Measurements from ENCODE around the gene PHF21A. TPM values are rescaled to one million over a fixed set of nuclear protein-coding genes. Genes with fewer than 3 reads are reported as not detected.

PHF21A gene
- total and polyA plus RNA-seq, 2 experiments from 2014 or later = 24.6 to 30.4 TPM

DNA sequence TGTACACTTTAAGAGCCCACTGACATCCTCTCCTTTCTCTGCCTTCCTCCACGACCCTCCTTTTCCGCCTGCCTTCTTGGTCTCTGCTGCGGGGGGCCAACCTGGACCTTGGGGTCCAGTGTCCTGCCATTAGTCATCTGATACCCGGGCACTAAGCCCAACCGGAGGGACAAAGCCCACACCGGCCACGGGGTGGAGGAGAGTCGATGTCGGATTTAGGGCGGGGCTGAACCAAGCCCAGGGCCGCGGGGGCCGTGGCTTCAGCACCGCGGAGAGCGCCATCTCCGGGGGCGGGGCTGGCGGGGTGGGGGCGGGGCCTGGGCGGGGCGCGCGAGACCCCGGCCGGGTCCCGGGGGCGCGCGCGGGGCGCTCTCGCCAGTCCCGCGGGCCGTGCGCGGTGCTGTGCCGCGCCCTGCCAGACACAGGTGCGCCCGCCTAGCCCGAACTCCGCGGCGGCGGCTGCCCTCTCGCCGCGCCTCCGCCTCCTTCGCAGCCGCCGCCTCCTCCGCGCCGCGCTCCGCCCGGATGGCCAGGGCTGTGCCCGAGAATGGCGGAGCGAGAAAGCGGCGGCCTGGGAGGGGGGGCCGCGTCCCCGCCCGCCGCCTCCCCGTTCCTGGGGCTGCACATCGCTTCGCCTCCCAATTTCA is 235.9 kb downstream of the PHF21A start, which contains the start of gene MAPK8IP1:
Gene MAPK8IP1 (plus strand): TSS at position 378 of the 647 bp plus-strand sequence. CDS start 170 bp downstream, at position 548.
- H3K9me3 ChIP-seq (ENCODE audit: low read depth) = no peaks in the 10 kb centered on the region
- H3K4me1 ChIP-seq (ENCODE audit: insufficient read depth) = no peaks in the 10 kb centered on the region
- no peak for TF ChIP-seq EZH2 (IDR thresholded peaks at IDR 0.05; ENCODE audit: borderline replicate concordance)
- TF ChIP-seq, protein P1, sequence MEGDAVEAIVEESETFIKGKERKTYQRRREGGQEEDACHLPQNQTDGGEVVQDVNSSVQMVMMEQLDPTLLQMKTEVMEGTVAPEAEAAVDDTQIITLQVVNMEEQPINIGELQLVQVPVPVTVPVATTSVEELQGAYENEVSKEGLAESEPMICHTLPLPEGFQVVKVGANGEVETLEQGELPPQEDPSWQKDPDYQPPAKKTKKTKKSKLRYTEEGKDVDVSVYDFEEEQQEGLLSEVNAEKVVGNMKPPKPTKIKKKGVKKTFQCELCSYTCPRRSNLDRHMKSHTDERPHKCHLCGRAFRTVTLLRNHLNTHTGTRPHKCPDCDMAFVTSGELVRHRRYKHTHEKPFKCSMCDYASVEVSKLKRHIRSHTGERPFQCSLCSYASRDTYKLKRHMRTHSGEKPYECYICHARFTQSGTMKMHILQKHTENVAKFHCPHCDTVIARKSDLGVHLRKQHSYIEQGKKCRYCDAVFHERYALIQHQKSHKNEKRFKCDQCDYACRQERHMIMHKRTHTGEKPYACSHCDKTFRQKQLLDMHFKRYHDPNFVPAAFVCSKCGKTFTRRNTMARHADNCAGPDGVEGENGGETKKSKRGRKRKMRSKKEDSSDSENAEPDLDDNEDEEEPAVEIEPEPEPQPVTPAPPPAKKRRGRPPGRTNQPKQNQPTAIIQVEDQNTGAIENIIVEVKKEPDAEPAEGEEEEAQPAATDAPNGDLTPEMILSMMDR (IDR thresholded peaks at IDR 0.05; ENCODE audit: poor library complexity) = no peak
- TF ChIP-seq EZH2phosphoT487 (IDR thresholded peaks at IDR 0.05; ENCODE audit: low read depth, severe bottlenecking, unreplicated experiment) = no peak
- WGBS (ENCODE audit: low lambda C conversion rate, missing lambda C conversion rate) = 6% methylated on average over 19 of the region's 73 CpGs
- H4K20me1 ChIP-seq (ENCODE audit: insufficient read depth, poor library complexity, severe bottlenecking) = no peaks in the 10 kb centered on the region
- no peaks in the 10 kb centered on the region for H3K9me2 ChIP-seq (replicated peaks; ENCODE audit: insufficient read depth)
- no peaks in the 10 kb centered on the region for H3K79me2 ChIP-seq
- peak; percentile 83 for DNase-seq (ENCODE audit: low spot score)
- peak within 1 kb of the TSS; percentile 95 for H3K4me2 ChIP-seq
- H3K4me3 ChIP-seq = peak within 1 kb of the TSS; percentile 39
- H3K27me3 ChIP-seq = no peaks in the 10 kb centered on the region
- H3K36me3 ChIP-seq (replicated peaks; ENCODE audit: insufficient read depth, low read depth) = no peaks in the 10 kb centered on the region
- no peak within 1 kb of the TSS for H3K27ac ChIP-seq
- H2AFZ ChIP-seq = peak within 1 kb of the TSS; percentile 20

DNA sequence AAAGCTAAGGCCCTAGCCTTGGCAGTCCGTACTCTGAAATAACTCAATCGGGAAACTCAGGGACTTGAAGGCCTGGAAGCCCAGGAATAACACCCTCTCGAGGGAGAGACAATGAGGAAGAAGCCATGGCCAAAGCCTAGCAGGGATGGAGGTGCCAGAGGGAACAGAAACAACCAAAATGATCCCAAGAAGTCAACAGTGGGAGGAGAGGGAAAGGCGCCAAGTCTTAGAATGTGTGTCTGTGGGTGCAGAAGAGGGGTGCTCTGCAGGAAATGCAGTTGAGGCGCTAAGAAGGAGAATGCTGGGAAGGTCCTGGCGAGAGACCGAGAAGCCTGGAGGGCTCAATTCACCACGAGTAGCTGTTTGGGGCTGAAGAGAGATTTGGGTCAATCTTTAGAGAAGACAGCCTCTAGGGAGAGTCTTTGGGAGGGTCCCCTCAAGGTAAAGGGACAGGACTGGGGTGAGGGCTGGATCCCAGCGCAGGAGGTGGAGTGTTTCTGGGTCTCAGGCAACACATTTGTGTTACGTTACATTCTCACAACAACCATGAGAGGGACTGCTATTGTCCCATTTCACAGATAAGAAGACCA is 236.6 kb downstream of the PHF21A start:
- no peak overlapping the region for H3K4me3 ChIP-seq
- DNase-seq (ENCODE audit: low spot score) = no peak
- TF ChIP-seq, protein P1 (IDR thresholded peaks at IDR 0.05; ENCODE audit: poor library complexity) = no peak

More for the DNA sequence above, 236.6 kb downstream of the PHF21A start:
- Histone ChIP-seq H3K27ac (no peak overlapping the region), H3K36me3 (replicated peaks; ENCODE audit: insufficient read depth, low read depth) (no peaks in the 10 kb centered on the region), H3K9me2 (replicated peaks; ENCODE audit: insufficient read depth) (no peaks in the 10 kb centered on the region), H2AFZ (no peak overlapping the region), H3K79me2 (no peaks in the 10 kb centered on the region), H4K20me1 (ENCODE audit: insufficient read depth, poor library complexity, severe bottlenecking) (no peaks in the 10 kb centered on the region), H3K9me3 (ENCODE audit: low read depth) (no peaks in the 10 kb centered on the region), H3K4me1 (ENCODE audit: insufficient read depth) (peaks cover 3% of the 10 kb centered on the region), H3K4me2 (peak overlapping the region; percentile 79), H3K27me3 (no peaks in the 10 kb centered on the region)
- 89% methylated on average over 10 of the region's 10 CpGs for WGBS (ENCODE audit: low lambda C conversion rate, missing lambda C conversion rate)

Other genes with a start within 250 kb of the PHF21A start
- 5.2 and 7.6 TPM in 2 replicates for gene MAPK8IP1, start 235.8 kb downstream of the PHF21A start, total RNA-seq
- gene MAPK8IP1, start 235.8 kb downstream of the PHF21A start, polyA plus RNA-seq = 7.2 and 8.3 TPM in 2 replicates
- not detected in 2 replicates for gene FREY1, start 214.2 kb downstream of the PHF21A start, total RNA-seq
- gene FREY1, start 214.2 kb downstream of the PHF21A start, polyA plus RNA-seq = 0.21 TPM in 1 of 2 replicates, not detected in the other
- 20.3 and 28.0 TPM in 2 replicates for gene PEX16, start 203.6 kb downstream of the PHF21A start, total RNA-seq
- 32.8 and 37.3 TPM in 2 replicates for gene PEX16, start 203.6 kb downstream of the PHF21A start, polyA plus RNA-seq
- 4.3 and 4.7 TPM in 2 replicates for gene LARGE2, start 198.8 kb downstream of the PHF21A start, total RNA-seq
- gene LARGE2, start 198.8 kb downstream of the PHF21A start, polyA plus RNA-seq = 9.7 and 11.6 TPM in 2 replicates
- 20.3 and 22.9 TPM in 2 replicates for gene CREB3L1, start 156.2 kb upstream of the PHF21A start, total RNA-seq
- 275 and 276 TPM in 2 replicates for gene CREB3L1, start 156.2 kb upstream of the PHF21A start, polyA plus RNA-seq
- gene DGKZ, start 226.0 kb upstream of the PHF21A start, total RNA-seq = 26.6 and 28.2 TPM in 2 replicates
- 42.9 and 52.4 TPM in 2 replicates for gene DGKZ, start 226.0 kb upstream of the PHF21A start, polyA plus RNA-seq